AG20443 (cell line): ENCODE data around the gene MTM1.

ENCODE experiments used
- DNase-seq: peaks from one replicate; pipeline ENCODE4 v3.0.0; 2012; ENCODE audit warnings: low spot score, mixed read lengths

MTM1 gene

GRCh38 chrX:150676221-150676620, 107.8 kb downstream of the MTM1 start:
- DNase-seq: no peak

- peak; percentile 9 for DNase-seq
These were observed 112.6 kb downstream of the MTM1 start for GRCh38 chrX:150680974-150681373.

DNA sequence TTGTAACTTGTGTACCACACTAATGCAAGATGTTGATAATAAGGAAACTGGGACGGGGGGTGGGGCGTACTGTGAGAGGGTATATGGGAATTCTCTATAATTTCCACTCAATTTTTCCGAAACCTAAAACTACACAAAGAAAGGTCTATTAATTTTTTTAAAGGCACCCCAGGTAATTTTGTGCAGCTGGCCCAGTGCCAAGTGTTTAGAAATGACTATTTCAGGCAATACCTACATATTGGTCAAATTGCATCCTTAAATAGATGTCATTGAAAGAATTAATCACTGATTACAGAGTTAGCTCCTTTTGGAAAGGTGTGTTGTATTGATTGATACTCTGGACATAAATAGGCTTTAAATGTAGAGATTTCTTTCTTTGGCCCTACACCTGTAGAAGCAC, 114.7 kb downstream of the MTM1 start:
- no peak for DNase-seq

GRCh38 chrX:150683536-150684146, 115.2 kb downstream of the MTM1 start:
- DNase-seq: peak; percentile 29

DNA sequence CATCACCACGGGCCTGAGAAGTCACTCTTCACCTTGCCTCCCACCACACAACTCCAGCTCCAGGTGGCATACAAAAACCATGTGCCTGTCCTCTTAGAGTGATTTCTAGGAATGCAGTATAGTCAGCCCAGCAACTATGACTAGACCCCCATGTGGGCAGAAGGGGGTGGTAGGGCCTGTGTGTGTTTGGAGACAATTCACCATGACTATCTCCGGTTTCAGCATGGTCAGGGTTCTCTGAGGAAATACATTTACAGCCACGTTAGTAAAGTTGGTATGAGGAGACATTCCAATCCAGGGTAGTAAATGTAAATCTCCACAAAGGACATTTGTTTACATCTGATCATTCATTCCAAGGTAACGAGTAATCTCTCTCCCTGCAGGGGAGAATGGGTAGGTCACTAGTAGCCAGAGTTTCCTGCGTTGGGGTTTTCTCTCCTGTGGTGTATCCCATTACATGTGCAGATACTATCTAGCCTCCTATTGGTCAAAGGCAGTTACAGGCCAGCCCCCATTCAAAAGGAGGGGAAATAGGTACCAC, 120.6 kb downstream of the MTM1 start:
- peak; percentile 57 for DNase-seq

DNA sequence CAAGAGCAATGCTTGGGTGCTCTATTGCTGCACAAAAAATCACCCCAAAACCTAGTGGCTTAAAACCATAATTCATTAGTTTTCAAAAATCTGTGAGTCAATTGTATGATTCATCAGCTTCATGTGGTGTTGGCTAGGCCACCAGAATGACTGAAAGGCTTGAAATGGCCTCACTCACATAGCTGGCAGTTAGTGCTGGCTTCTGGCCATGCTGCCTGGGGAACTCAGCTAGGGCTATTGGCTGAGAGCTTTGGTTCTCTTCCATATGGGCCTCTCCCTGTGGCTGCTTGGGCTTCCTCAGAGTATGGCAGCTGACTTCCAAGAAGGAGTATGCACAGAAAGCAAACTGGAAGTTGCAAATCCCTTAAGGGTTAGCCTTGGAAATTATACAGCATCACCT, 121.7 kb downstream of the MTM1 start:
- peak; percentile 60 for DNase-seq

DNA sequence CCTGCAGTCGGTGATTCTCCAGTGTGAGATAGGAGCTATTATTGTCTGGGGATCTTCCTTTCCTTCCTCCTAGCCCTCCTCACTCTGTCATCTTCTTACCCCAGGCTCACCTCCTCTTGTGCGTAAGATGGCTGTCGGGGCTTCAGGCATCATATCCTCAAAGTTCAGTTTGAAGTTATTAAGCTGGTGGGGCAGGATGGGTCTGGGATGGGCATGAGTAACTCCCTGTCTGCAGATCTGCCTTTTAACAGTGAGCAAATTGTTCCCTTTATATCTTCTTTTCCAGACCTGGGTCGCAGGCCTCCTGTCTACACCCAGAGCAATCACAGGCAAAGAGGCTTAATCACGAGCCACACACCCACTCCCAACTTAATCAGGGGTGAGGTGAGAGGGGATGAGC, 123.9 kb downstream of the MTM1 start:
- DNase-seq: no peak

- peak; percentile 48 for DNase-seq
These were observed 124.7 kb downstream of the MTM1 start, which contains the start of gene MTMR1 for GRCh38 chrX:150692831-150693724. Gene MTMR1, plus strand, starts transcription at chrX:150693396. Its CDS starts 135 bp downstream, at chrX:150693531.

- peak; percentile 73 for DNase-seq
These were observed 125.5 kb downstream of the MTM1 start for GRCh38 chrX:150693725-150694574.

DNA sequence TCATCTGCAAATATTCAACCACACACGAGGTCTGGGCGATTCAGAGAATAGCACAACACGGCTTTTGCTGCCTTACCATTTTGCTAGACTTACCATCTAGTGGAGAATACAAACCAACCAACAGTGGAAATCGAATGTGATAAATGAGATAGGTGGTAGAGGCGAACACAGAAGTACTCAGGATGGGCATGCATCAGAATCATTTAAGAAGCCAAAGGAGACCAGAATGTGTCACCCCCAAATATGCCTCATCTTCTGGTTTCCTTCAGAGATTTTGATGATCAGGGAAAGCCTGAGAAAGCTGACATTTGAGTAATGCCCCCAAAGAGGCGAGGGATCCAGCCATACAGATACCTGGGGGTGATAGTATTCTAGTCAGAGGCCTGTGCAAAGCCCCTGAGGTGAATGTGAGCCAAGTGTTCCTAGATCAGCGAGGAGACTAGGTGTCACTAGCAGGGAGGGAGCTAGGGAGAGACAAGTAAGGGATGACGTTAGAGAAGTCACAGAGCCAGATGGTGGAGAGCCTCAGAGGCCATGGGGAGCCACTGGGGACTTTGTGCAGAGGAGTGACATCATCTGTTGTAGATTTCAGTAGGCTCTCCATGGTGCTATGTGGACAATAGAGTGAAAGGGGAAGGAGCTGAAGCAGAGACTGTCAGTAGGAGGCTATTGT, 126.5 kb downstream of the MTM1 start:
- peak; percentile 7 for DNase-seq

DNA sequence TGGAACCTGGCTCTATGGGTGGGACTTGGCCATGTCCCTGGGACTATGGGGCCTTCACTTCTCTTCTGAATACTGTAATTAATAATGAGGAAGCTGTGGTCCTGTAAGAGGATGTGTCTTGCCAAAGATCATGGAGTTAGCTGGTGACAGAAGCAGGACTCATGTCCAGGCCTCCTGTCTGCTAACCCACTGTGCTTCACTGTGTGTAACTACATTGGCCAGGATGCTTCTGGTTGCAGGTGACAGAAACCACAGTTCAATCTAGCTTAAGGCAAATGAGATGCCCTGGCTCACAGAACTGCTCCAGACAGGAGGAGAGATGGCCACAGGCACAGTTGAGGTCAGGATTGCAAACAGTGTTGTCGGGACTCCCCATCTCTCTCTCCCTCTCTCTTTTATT, 127.9 kb downstream of the MTM1 start:
- no peak for DNase-seq

DNA sequence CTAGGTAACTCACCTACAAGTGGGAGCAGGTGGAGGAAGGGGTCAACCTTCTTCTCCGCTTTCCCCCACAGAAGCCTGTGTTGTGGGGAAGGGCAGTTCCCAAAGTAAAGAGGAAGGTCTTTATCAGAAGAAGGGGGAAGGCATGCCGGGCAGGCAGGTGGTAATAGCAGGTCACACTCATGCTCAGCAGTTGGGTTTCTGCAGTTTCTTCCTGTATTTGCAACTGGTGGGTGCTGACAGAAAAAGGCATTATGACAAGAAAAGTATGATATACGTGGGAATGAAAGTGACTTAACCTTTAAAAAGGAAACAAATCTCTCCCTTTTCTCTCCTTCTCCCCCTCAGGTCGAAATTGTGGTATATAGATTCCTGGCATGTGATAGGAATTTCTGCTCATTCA, 128.4 kb downstream of the MTM1 start:
- DNase-seq: no peak

DNA sequence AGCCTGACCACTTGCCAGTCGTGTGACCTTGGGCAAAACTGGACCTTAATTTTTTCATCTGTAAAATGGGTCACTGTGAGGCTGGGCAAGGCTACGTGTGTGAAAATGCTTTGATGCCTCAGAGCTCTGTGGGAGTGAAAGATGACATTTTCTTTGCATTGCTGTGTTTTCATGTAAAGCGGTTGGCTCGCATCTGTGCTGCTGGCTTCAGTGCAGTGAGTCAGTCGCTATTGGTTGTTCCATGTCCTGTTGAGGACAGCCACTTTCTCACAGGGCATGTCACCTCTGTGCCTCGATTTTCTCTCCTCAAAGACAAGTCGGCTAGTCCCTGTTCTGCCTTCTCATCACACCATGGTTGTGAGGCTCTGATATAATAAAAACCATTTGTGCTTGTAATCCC, 129.2 kb downstream of the MTM1 start:
- DNase-seq: no peak

DNA sequence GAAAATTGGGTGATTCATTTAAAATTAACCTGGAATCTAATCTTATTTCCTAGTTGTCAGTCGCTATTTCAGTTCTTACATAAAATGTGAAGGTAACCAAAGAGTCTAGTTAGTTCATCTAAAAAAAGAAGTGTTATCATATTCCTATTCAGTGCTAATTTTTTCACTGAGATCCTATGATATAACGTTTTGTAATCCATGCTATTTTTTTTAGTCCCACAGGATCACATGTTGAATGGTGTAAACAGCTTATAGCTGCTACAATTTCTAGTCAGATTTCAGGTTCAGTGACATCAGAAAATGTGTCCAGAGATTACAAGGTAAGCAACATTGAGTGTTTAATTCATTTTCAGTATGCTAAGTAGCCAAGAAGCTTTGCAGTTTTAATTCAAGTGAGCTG, 130.6 kb downstream of the MTM1 start:
- DNase-seq: no peak

GRCh38 chrX:150700107-150700506, 131.7 kb downstream of the MTM1 start:
- DNase-seq: no peak

DNA sequence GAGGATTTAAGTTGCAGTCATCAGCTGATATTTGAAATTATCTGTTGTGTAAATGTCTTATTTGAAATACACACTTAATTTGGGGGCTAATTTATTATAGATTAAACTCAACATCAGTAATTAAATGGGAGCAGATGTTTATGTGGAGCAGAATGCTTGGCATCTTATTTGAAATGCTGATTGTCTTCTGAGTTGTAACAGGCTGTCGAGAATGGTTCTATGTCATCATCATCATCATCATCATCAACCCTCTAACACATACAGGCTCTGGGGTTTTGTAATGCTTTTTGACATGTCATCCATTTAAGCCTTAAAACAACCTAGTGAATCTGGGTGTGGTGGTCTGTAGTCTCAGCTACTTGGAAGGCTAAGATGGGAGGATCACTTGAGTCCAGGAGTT, 133.0 kb downstream of the MTM1 start:
- no peak for DNase-seq

GRCh38 chrX:150702966-150703694, 134.7 kb downstream of the MTM1 start:
- DNase-seq: no peak

DNA sequence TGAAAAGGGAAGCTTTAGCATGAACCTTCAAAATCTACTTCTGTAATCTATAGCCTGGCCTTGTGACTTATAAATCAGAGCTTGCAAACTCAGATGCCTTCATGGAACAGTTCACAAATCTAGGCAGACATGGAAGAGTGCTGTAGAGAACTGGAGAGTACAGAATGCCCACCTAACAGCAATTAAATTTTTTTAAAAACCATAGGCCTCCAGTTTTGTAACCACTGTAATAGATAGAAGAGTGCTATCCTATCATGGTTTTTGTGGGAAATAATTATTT, 135.2 kb downstream of the MTM1 start:
- DNase-seq: no peak

- DNase-seq: no peak
These were observed 135.7 kb downstream of the MTM1 start for GRCh38 chrX:150704030-150704613.

GRCh38 chrX:150712619-150713018, 144.2 kb downstream of the MTM1 start:
- no peak for DNase-seq

GRCh38 chrX:150715184-150715583, 146.8 kb downstream of the MTM1 start:
- no peak for DNase-seq
